Stomach smooth muscle (tissue), 2 donors: ENCODE data around the gene CHMP4A.
"Not testable (repeated sequence)": the region's sequence is repeated elsewhere in the genome, so short reads cannot be mapped to it uniquely, and the experiment has no call there.

ENCODE experiments used
- H3K27ac ChIP-seq: one replicate; pipeline ENCODE4 v1.7.0; 2013; ENCODE audit warnings: mild to moderate bottlenecking, low read length, inconsistent platforms
- H3K27me3 ChIP-seq, 2 donors: one replicate each; pipeline ENCODE4 v1.7.0; 2013; ENCODE audit warnings: low read length in 2 of 2; ENCODE audit not compliant: insufficient read depth in 2 of 2, control insufficient read depth in 1 of 2
- H3K36me3 ChIP-seq, 2 donors: one replicate each; pipeline ENCODE4 v1.7.0; 2013; ENCODE audit warnings: low read length in 2 of 2; ENCODE audit not compliant: control insufficient read depth in 2 of 2, insufficient read depth in 2 of 2
- H3K4me1 ChIP-seq: one replicate; pipeline ENCODE4 v1.7.0; 2013; ENCODE audit warnings: low read length; ENCODE audit not compliant: control insufficient read depth, insufficient read depth
- H3K4me3 ChIP-seq, 2 donors: one replicate each; pipeline ENCODE4 v1.7.0; 2013; ENCODE audit warnings: low read length in 2 of 2
- H3K9ac ChIP-seq, 2 donors: one replicate each; pipeline ENCODE4 v1.7.0; 2013; ENCODE audit warnings: low read length in 2 of 2, mild to moderate bottlenecking in 1 of 2
- H3K9me3 ChIP-seq, 2 donors: one replicate each; pipeline ENCODE4 v1.7.0; 2013; ENCODE audit warnings: low read length in 2 of 2; ENCODE audit not compliant: control insufficient read depth in 2 of 2
- donor health status: healthy.
- donor health status: Pancreatic carcinoma.

CHMP4A gene

DNA sequence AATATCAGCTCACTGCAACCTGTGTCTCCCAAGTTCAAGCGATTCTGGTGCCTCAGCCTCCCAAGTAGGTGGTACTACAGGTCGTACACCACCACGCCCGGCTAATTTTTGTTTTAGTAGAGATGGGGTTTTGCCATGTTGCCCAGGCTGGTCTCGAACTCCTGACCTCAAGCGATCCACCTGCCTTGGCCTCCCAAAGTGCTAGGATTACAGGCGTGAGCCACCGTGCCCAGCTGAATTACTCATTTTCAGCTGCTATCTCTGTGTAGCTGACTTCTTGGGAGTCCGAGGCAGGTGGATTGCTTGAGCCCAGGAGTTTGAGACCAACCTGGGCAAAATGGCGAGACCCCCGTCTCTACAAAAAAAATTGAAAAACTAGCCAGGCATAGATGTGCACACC lies 32.1 kb upstream of the CHMP4A start:
- not testable (repeated sequence) for H3K9ac ChIP-seq, H3K27ac ChIP-seq, H3K27me3 ChIP-seq, H3K9me3 ChIP-seq, H3K4me3 ChIP-seq, H3K36me3 ChIP-seq
- H3K4me1 ChIP-seq = peaks cover 26% of the 10 kb centered on the region

DNA sequence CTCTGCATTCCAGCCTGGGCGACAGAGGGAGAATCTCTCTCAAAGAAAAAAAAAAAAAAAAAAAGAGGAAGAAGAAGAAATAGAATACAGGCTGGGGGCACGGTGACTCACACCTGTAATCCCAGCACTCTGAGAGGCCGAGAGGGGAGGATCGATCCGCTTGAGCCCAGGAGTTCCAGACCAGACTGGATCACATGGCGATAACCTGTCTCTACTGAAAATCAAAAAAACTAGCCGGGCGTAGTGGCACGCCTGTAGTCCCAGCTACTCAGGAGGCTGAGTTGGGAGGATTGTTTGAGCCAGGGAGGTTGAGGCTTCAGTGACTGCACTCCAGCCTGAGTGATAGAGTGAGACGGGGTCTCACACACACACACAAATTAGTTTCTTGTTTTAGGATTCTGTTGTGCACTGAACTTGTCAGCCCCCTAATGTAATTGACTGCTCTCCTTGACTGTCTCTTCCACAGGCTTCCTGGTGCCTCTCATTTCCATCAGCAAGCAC lies 30.1 kb upstream of the CHMP4A start:
- Histone ChIP-seq H3K27ac (peak overlapping the region; percentile 98), H3K4me1 (peaks cover 38% of the 10 kb centered on the region), H3K4me3 (peak overlapping the region; percentile 94 to 96), H3K9me3 (no peaks in the 10 kb centered on the region), H3K9ac (peak overlapping the region; percentile 98), H3K36me3 (peaks cover 21 to 26% of the 10 kb centered on the region in 2 donors), H3K27me3 (no peaks in the 10 kb centered on the region)

DNA sequence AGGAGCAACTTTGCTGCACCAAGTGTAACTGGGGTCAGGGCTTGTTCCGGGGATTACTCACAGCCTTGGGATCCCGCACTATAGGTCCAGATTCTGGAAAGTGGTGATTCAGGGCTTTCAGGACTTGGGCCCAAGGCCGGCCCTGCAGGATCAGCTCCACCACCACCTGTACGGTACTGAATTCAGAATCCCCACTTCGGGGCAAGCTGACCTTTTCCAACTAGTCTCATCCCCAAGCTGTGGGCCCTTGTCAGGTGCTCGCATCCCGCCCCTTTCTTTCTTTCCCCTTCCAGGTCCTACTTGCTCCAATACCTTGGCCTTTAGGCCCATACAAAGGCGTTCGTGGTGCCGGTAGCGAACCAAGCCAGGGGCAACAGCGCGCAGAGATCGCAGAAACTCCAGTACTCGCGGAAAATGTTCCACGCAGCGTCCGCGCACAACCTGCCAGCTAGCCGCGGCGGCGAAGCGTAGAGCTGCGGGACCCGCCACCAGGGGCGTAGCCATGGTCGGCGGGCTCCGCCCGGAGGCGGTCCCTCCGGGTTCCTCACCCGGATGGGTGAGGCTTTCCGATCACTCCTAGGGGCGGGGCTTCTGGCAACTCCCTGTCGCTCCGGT lies 28.6 kb upstream of the CHMP4A start:
- no peaks in the 10 kb centered on the region for H3K9me3 ChIP-seq
- peak overlapping the region; percentile 98 for H3K9ac ChIP-seq
- H3K27me3 ChIP-seq = no peaks in the 10 kb centered on the region
- H3K27ac ChIP-seq = peak overlapping the region; percentile 98
- peak overlapping the region; percentile 94 to 96 for H3K4me3 ChIP-seq
- peaks cover 38% of the 10 kb centered on the region for H3K4me1 ChIP-seq
- peaks cover 36 to 40% of the 10 kb centered on the region in 2 donors for H3K36me3 ChIP-seq

DNA sequence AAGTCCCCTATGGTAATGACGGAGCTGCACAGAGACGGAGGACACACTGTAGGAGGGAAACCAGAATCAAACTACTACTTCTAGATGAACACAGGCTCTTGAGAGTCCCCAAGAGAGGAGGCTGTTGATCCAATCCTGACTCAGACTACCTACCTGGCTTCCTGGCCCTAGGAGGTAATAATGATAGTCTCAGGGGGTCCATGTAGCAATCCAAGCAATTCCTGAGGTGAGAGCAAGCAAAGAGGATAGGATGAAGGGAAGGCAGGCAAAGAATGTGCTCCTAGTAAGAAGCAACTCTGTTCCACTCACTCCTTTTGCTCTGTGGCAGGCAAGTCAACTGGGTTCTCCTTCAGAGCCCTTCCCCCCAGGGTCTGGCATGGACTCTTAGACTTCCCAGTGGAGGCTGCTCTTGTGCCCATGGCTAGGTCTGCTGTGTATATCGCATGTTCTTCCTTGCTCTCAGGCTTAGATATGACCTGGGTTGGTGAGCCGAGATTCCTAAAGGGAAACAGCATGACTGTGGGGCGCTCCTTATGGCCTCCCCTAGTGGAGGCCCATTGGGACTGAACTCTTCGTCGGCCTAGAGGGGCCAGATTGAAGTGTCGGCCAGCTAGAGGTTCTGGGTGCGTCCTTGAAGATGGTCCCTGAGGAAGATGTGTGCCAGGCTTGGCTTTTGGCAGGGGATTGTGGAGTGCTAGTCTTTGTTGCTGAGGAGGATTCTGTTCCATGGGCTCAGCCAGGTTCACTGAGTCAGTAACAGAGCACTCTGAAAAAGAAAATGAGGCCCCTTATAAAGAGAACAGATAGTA lies 27.0 kb upstream of the CHMP4A start:
- Histone ChIP-seq H3K27ac (no peak overlapping the region), H3K27me3 (no peaks in the 10 kb centered on the region), H3K4me1 (peaks cover 38% of the 10 kb centered on the region), H3K9ac (peak overlapping the region; percentile 29 to 98), H3K4me3 (peak overlapping the region in 1 of 2 donors; percentile 35), H3K9me3 (no peaks in the 10 kb centered on the region), H3K36me3 (peaks cover 50 to 51% of the 10 kb centered on the region in 2 donors)

DNA sequence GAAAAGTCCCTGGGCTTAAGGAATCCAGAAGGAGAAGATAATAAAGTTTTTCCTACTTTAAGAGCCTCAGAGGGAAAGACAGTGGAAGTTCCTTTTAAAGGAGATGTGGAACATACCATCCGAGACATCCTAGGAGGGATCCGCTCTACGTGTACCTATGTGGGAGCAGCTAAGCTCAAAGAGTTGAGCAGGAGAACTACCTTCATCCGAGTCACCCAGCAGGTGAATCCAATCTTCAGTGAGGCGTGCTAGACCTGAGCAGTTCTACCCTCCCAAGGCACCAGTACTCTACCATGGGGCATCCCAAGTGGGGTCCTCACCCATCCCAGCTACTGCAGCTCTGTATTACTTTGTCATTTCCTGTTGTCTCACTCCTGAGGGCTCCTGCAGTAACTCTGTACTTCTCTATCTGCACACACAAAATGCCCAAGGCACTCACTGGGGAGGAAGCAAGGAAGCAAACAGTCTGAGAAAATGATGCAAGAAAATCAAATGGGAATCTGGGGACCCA lies 25.3 kb upstream of the CHMP4A start:
- peaks cover 50 to 58% of the 10 kb centered on the region in 2 donors for H3K36me3 ChIP-seq
- H3K9ac ChIP-seq = no peak overlapping the region
- no peaks in the 10 kb centered on the region for H3K27me3 ChIP-seq
- peaks cover 45% of the 10 kb centered on the region for H3K4me1 ChIP-seq
- no peaks in the 10 kb centered on the region for H3K9me3 ChIP-seq
- no peak overlapping the region for H3K27ac ChIP-seq
- no peak overlapping the region for H3K4me3 ChIP-seq

DNA sequence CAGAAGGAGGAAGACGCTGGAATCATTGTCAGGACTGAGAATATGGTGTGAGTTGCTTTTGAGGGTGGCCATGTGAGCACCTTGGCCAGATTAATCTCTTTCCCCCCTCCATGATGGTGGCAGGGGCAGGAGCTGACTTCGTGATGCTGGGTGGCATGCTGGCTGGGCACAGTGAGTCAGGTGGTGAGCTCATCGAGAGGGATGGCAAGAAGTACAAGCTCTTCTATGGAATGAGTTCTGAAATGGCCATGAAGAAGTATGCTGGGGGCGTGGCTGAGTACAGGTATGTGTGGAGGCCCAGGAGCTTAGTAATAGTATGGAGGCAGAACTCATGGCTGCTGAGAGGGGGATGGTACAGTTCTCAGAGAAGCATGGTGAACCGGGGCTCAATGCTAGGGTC lies 24.8 kb upstream of the CHMP4A start:
- Histone ChIP-seq H3K9ac (peak overlapping the region in 1 of 2 donors; percentile 13), H3K4me1 (peaks cover 45% of the 10 kb centered on the region), H3K4me3 (no peak overlapping the region), H3K36me3 (peaks cover 50 to 58% of the 10 kb centered on the region in 2 donors), H3K27ac (no peak overlapping the region), H3K9me3 (no peaks in the 10 kb centered on the region), H3K27me3 (no peaks in the 10 kb centered on the region)

DNA sequence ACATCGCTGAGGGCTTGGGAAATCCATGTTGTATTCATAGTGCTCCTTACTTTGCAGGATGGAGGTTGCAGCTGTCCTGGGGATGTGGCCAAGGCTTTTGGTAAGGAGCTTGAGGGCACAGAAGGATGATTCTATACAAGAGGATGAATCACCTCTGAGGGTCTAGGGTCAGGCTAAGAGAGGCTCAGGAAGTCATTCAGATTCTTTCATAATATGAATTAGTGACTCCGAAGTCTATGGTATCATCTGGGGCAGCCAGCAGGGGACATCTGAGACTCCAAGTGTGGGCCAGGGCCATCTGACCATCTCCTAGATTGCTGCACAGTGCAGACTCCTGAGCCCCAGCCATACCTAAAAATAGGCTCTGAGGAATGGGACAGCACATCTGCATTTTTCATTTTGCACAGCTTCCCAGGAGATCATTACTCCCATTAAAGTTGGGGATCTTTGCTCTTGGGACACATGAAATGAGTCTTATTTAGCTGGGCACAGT lies 24.2 kb upstream of the CHMP4A start:
- Histone ChIP-seq H3K4me1 (peaks cover 45% of the 10 kb centered on the region), H3K4me3 (no peak overlapping the region), H3K27me3 (no peaks in the 10 kb centered on the region), H3K36me3 (peaks cover 50 to 58% of the 10 kb centered on the region in 2 donors), H3K9ac (no peak overlapping the region), H3K27ac (no peak overlapping the region), H3K9me3 (no peaks in the 10 kb centered on the region)

DNA sequence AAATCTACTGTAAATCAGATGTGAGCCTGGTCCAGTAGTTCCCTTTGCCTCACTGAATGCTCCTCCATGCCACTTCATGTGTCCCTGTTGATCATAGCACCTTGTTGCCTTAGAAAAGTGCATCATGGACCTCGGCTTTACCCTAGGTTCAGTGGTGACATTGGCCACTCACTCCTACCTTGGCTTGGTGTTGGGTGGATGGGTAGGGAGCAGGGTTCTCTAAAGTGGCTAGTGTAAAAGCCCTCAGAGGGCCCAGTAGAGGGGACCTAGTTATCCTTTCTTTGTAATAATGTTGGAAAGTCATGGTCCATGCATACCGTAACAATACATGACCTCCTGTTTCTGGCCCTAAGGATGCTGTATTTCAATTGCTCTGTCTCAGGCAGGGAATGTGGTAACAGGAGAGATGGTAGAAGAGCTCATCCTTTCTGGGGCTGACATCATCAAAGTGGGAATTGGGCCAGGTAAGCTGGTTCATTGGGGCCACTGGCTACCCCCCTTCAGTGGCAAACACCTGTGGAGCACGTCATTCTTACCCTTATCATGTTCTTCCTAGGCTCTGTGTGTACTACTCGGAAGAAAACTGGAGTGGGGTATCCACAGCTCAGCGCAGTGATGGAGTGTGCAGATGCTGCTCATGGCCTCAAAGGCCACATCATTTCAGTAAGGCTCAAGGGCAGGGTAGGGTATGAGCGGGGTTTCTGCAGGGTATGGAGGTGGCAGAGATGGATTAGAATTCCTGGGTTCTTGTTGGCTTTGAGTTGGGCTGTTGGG lies 23.6 kb upstream of the CHMP4A start:
- Histone ChIP-seq H3K27me3 (no peaks in the 10 kb centered on the region), H3K27ac (peak overlapping the region; percentile 37), H3K9ac (peak overlapping the region in 1 of 2 donors; percentile 13), H3K4me3 (no peak overlapping the region), H3K4me1 (peaks cover 42% of the 10 kb centered on the region), H3K36me3 (peaks cover 50 to 58% of the 10 kb centered on the region in 2 donors), H3K9me3 (no peaks in the 10 kb centered on the region)

DNA sequence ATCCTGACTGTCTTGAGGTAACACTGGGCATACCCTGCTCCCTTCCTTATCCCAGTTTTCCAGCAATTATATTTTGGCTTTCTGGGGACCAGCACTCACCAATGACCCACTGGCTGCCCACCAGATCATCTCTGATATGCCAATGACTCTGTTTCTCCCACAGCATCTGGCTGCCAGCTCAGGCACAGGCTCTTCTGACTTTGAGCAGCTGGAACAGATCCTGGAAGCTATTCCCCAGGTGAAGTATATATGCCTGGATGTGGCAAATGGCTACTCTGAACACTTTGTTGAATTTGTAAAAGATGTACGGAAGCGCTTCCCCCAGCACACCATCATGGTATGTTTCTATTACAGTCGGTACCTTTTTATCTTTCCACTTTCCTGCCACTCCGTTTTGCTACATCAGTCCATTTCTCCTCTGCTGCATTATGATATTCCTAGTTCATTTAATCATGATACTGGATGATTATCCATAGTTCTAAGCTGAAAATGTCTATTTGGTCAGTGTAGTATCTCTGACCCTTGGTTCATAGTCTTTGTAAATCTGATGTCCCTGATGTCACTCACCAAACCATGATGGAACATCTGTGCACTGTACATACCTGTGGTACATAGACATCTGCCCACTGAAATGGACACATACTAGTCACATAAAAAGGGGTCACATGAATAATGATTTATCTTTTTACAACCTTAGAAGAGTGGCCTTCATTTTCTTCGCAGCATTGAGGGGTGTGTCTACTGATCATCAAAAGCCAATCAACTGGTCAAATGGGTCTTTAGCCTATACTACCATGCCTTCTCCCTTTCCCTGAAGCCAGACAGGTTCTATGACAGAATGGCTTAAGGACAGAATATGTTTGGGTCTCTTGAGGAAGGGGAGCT lies 22.8 kb upstream of the CHMP4A start:
- Histone ChIP-seq H3K9ac (no peak overlapping the region), H3K9me3 (no peaks in the 10 kb centered on the region), H3K27ac (peak overlapping the region; percentile 37), H3K36me3 (peaks cover 50 to 58% of the 10 kb centered on the region in 2 donors), H3K4me1 (peaks cover 41% of the 10 kb centered on the region), H3K27me3 (no peaks in the 10 kb centered on the region), H3K4me3 (no peak overlapping the region)
